Adipose tissue (tissue), 3 donors: ENCODE data around the gene NLGN1. TPM values are rescaled to one million over a fixed set of nuclear protein-coding genes. Genes with fewer than 3 reads are reported as not detected.
"Not testable (repeated sequence)": the region's sequence is repeated elsewhere in the genome, so short reads cannot be mapped to it uniquely, and the experiment has no call there.

Source experiments
- H3K27ac ChIP-seq: one replicate; pipeline ENCODE4 v1.5.1; 2013; ENCODE audit warnings: low read depth, low read length
- WGBS, 3 donors: extraction: QIAGEN DNeasy Blood & Tissue Kit; methylation state at CpG; one replicate each; pipeline ENCODE4 v1.1.7; 2013; 5-methylcytosine and 5-hydroxymethylcytosine counted together
- polyA plus RNA-seq, 3 donors: library from polyadenylated mRNA; stranded (reverse); fragments of 200-250 nt; gene quantifications; one replicate each; pipeline ENCODE4 v1.2.3, GENCODE V29; 2013
- donor health status: healthy with polysubstance abuse.
- donor health status: Bipolar disorder and iron deficiency.
- donor health status: healthy.

NLGN1 gene
- polyA plus RNA-seq, 3 donors = 0.23 to 1.8 (median 1.0) TPM

DNA sequence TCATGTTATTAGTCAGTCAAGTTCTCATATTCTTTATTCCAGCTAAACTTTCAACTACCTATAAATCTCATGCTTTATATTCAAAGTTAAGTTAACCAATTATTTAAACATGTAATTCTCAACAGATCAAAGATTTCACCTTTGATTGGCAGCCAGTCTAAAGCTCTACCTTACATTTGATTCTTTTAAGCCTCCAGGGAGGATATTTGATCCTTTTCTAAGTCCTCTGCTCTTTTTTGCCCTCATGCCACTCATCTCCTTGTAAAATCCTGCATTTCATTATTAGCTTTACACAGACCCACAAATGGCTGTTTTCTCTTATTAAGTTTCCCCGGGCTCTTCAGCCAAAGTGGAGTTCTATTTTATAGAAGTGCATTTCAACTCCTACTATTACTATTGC lies 134.1 kb downstream of the NLGN1 start:
- H3K27ac ChIP-seq = no peak overlapping the region
- WGBS, 3 donors = 79 to 97% (median 90%) methylated on average over 1 of the region's 1 CpG

- no peak overlapping the region for H3K27ac ChIP-seq
- 94 to 97% (median 96%) methylated on average over 5 of the region's 5 CpGs for WGBS, 3 donors
These were observed 140.9 kb downstream of the NLGN1 start for GRCh38 chr3:173538410-173538809.

DNA sequence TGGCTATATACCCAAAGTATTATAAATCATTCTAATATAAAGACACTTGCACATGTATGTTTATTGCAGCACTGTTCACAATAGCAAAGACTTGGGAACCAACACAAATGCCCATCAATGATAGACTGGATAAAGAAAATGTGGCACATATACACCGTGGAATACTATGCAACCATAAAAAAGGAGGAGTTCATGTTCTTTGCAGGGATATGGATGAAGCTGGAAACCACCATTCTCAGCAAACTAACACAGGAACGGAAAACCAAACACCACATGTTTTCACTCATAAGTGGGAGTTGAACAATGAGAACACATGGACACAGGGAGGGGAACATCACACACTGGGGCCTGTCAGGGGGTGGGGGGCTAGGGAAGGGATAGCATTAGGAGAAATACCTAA lies 148.0 kb downstream of the NLGN1 start:
- WGBS, 3 donors = 80 to 97% (median 86%) methylated on average over 2 of the region's 2 CpGs
- H3K27ac ChIP-seq = not testable (repeated sequence)

- H3K27ac ChIP-seq = no peak overlapping the region
- WGBS, 3 donors = 61 to 88% (median 79%) methylated on average over 6 of the region's 6 CpGs
These were observed 149.5 kb downstream of the NLGN1 start for GRCh38 chr3:173547070-173547469.

- WGBS, 3 donors = 40 to 58% (median 56%) methylated on average over 2 of the region's 2 CpGs
These were observed 150.7 kb downstream of the NLGN1 start for GRCh38 chr3:173548261-173548660.

GRCh38 chr3:173552526-173552925 lies 155.0 kb downstream of the NLGN1 start:
- H3K27ac ChIP-seq = no peak overlapping the region
- WGBS, 3 donors = 42 to 47% (median 45%) methylated on average over 4 of the region's 4 CpGs

More at GRCh38 chr3:173548261-173548660, 150.7 kb downstream of the NLGN1 start:
- no peak overlapping the region for H3K27ac ChIP-seq

DNA sequence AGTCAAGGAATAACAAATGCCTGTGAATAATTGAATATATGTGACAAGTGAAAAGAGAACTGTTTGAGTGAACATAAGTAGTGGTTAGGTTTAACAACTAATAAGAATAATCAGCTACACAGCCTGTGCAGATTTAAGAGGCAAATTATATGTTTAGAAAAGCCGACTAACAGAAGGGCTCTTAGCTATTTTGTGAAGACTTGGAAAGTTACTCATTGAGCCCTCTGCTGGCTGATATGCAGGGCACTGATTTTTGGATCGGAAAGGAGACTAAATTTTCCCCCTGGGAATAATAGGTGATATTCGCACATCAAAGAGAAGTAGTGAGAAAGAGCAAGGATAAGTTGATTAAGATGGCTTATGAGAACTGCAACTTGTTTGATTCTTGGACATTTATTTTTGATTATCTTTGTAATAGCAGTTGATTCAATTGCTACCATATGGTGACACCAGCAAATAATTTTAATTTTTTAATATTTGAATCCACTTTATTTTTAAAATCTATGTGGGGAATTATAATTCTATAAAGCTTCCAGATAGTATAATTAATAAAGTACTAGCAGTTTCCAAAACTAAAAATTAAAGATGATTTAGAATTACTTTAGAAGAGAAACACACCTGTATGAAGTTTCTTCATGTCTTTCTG lies 156.2 kb downstream of the NLGN1 start:
- 10 to 21% (median 13%) methylated on average over 3 of the region's 3 CpGs for WGBS, 3 donors
- H3K27ac ChIP-seq = no peak overlapping the region

GRCh38 chr3:173556546-173556945 lies 159.0 kb downstream of the NLGN1 start:
- WGBS, 3 donors = 69 to 71% (median 71%) methylated on average over 2 of the region's 2 CpGs
- no peak overlapping the region for H3K27ac ChIP-seq

DNA sequence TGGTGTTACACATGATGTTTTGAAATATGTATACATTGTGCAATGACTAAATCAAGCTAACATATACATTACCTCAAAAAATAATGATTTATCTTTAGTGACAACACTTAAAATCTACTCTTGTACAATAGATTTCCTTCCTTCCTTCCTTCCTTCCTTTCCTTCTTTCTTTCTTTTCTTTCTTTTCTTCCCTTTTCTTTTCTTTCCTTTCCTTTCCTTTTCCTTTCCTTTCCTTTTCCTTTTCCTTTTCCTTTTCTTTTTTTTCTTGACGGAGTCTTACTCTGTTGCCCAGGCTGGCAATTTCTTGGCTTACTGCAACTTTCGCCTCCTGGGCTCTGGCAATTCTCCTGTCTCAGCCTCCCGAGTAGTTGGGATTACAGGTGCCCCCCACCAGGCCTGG lies 170.5 kb downstream of the NLGN1 start:
- 89 to 95% (median 90%) methylated on average over 3 of the region's 3 CpGs for WGBS, 3 donors
- H3K27ac ChIP-seq = no peak overlapping the region

DNA sequence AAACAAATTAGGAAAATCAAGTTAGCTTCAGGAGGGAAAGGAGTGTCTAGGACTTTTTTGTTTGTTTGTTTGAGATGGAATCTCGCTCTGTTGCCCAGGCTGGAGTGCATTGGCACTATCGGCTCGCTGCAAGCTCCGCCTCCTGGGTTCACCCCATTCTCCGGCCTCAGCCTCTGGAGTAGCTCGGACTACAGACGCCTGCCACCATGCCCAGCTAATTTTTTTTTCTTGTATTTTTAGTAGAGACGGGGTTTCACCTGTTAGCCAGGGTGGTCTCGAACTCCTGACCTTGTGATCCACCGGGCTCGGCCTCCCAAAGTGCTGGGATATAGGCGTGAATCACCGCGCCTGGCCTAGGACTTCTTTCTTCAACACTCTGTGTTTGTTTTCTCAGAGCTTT lies 171.1 kb downstream of the NLGN1 start:
- no peak overlapping the region for H3K27ac ChIP-seq
- 91 to 93% (median 92%) methylated on average over 14 of the region's 14 CpGs for WGBS, 3 donors

DNA sequence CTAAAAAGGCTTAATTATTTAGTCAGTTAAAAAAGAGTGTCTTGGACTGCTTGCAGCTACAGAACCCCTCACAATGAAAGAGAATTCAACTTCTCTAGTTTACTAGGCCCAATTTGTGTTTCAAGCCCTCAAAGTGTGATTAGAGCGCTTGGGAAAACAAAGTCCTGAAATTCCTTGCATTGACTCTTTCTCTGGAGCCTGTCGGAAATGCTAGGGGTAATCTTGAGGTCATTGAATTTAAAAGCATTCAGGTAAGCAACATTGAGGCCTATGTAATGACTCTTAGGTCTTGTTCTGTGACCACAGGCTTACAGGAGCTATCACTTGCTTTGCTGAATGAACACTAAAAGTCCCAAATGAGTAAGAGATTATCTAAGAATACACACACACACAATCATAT lies 186.0 kb downstream of the NLGN1 start:
- H3K27ac ChIP-seq = no peak overlapping the region
- 88 to 96% (median 92%) methylated on average over 2 of the region's 2 CpGs for WGBS, 3 donors

DNA sequence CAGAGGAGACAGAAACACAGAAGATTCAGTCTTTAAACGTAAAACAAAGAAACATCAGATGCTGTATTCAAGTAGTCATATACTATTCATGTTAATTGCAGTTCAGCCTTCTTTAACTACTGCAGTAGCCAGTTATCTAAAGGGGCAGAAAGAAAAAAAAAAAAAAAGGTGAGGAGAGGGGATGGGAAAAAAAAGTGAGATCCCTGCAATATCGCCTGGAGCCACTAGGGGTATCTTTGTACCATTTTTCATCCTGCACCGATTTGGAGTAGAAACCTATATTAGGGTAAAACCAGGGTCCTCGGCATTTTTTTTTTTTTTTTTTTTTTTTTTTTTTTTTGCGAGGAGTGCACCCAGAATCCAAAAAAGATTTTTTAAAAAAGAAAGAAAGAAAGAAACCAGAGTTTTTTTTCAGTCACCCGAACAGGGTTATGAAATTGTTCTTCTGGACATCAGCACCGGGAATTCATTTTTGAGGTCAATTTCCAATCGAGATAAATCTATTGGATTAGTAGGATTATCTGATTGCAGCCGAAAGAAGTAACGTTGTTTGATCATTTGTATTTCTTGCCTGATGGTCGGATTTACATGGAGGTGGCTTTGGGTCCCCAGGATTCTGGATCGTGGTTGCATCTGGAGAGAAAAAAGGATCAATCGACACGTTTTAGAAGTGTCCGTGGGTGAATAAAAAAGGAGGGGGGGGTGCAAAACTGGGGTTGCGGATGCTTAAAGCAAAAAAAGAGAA lies 186.7 kb downstream of the NLGN1 start:
- H3K27ac ChIP-seq = no peak overlapping the region
- WGBS, 3 donors = 8 to 9% (median 9%) methylated on average over 16 of the region's 16 CpGs

DNA sequence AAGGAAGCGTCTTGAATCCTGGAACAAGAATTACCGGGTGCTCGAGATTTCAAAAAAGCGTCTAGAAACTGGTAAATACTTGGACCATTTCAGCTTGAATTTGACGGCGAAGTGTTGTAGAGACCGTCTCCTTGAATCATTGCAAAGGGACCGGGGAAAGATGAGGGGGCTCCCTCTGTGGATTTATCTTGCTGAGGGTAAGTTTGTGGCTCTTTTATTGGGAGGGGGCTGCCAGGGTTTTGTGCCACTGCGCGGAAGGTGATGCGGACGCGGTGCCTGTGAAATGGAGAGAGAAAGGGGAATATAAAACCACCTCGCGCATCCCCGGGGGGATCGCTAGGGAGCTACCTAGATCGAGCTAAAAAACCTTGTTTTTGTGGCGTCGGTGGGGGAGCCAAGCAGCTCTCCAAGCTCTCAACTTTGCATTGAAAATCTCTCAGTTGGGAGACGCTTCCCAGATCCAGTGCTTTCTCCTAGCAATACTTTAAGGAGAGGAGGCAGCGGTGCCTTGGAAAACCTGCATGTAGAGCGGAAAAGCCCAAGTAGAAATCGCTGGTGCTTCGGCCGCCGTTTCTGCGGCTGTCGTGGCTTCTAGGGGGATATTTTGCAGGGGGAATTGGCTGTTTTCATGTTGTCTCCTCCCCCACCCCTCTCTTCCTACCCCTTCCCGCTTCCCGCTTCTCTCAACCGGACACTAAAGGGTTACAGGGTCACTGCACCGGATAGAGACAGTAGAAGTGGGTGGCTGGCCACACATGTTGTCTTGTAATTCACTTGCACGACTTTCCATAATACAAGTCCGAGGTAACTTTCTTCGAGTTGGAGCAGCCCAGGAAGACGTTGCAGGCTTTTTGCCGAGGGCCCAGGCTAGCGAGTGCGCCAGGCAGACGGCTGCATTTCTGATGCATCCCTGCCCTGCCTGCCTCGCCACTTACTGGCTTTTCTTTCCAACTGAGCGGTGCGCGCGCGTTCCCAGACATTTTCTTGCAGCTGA lies 187.6 kb downstream of the NLGN1 start:
- no peak overlapping the region for H3K27ac ChIP-seq

GRCh38 chr3:173586166-173586565 lies 188.6 kb downstream of the NLGN1 start:
- 44 to 82% (median 78%) methylated on average over 2 of the region's 2 CpGs for WGBS, 3 donors
- H3K27ac ChIP-seq = no peak overlapping the region

More for the DNA sequence above, 187.6 kb downstream of the NLGN1 start:
- 5 to 7% (median 5%) methylated on average over 47 of the region's 47 CpGs for WGBS, 3 donors

DNA sequence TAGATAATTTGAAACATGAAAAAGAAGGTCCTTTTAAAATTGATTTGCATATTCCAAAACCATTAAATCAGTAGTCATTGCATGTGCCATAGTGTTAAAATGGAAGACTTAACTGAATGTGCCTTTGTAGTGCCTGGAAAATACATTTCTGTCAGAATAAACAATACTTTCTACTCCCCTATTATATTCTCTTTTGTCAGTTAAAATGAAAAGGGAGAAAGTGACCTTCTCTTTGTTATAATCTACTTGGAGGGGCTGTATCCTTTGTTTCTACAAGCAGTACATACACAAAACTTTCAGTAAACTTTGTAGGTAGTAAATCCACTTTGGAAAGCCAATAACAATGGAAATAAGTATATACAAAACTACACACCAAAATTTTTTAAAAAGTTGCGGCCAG lies 189.5 kb downstream of the NLGN1 start:
- WGBS, 3 donors = 91 to 93% (median 92%) methylated on average over 1 of the region's 1 CpG
- H3K27ac ChIP-seq = no peak overlapping the region

DNA sequence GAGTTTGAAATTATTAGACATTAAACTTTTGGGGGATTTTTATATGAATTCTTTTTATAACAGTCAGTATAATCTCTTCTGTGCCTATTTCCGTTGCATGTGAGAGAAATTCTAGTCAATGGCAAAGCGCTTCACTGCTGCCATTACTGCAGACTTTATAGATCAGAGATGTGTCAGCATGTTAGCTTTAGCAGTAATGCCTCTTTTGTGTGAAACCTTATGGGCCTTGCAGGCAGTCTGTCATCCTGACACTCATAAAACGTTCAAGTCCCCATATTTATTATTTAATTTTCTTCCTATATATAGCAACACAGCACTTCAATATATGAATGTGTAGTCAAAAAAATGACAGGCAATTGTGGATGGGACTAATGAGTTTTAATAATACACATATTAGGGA lies 191.0 kb downstream of the NLGN1 start:
- WGBS, 3 donors = 67 to 81% (median 75%) methylated on average over 3 of the region's 3 CpGs
- no peak overlapping the region for H3K27ac ChIP-seq

- no peak overlapping the region for H3K27ac ChIP-seq
- 90 to 95% (median 93%) methylated on average over 1 of the region's 1 CpG for WGBS, 3 donors
These were observed 191.6 kb downstream of the NLGN1 start for GRCh38 chr3:173589116-173589515.

GRCh38 chr3:173591401-173591800 lies 193.9 kb downstream of the NLGN1 start:
- H3K27ac ChIP-seq = no peak overlapping the region
- WGBS, 3 donors = 85 to 92% (median 87%) methylated on average over 2 of the region's 2 CpGs

DNA sequence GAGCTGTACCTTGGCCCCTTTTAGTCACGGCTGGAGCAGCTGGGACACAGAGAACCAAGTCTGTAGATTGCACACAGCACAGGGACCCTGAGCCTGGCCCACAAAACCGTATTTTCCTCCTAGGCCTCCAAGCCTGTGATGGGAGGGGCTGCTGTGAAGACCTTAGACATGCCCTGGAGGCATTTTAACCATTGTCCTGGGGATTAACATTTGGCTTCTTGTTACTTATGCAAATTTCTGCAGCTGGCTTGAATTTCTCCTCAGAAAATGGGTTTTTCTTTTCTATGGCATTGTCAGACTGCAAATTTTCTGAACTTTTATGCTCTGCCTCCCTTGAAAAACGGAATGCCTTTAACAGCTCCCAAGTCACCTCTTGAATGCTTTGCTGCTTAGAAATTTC lies 197.3 kb downstream of the NLGN1 start:
- 42 to 64% (median 53%) methylated on average over 3 of the region's 3 CpGs for WGBS, 3 donors
- H3K27ac ChIP-seq = not testable (repeated sequence)
